Smooth muscle cell (in vitro differentiated cells): ENCODE measurements around the gene UBALD1. TPM values are rescaled to one million over a fixed set of nuclear protein-coding genes. Genes with fewer than 3 reads are reported as not detected.

ENCODE experiments used
- DNase-seq: peaks from one replicate; lab custom pipeline; 2025; ENCODE audit not compliant: unreplicated experiment; lab: John Stamatoyannopoulos, UW
- H2AFZ ChIP-seq: fragments of 200-600 bp; sonication (generic); 2 replicates; pipeline ENCODE4 v1.6.0; 2016; ENCODE audit warnings: antibody characterized with exemption, low read depth, mild to moderate bottlenecking
- H3F3A ChIP-seq: fragments of 200-600 bp; sonication (generic); 2 replicates; pipeline ENCODE4 v1.6.0; 2017; ENCODE audit warnings: antibody characterized with exemption, low read depth
- H3K27ac ChIP-seq: fragments of 200-600 bp; sonication (generic); 2 replicates; pipeline ENCODE4 v1.5.1; 2016; ENCODE audit warnings: low read depth, mild to moderate bottlenecking
- H3K27me3 ChIP-seq: fragments of 200-600 bp; sonication (generic); 2 replicates; pipeline ENCODE4 v1.6.1; 2016; ENCODE audit warnings: low read depth, mild to moderate bottlenecking
- H3K36me3 ChIP-seq: fragments of 200-600 bp; sonication (generic); 2 replicates; pipeline ENCODE4 v1.5.1; 2016; ENCODE audit warnings: low read depth
- H3K4me1 ChIP-seq: fragments of 200-600 bp; sonication (generic); 2 replicates; pipeline ENCODE4 v1.5.1; 2016; ENCODE audit warnings: low read depth
- H3K4me2 ChIP-seq: fragments of 200-600 bp; sonication (generic); 2 replicates; pipeline ENCODE4 v1.6.0; 2016; ENCODE audit warnings: mild to moderate bottlenecking
- H3K4me3 ChIP-seq: fragments of 200-600 bp; sonication (generic); 2 replicates; pipeline ENCODE4 v1.5.1; 2016; ENCODE audit warnings: mild to moderate bottlenecking
- H3K79me2 ChIP-seq: fragments of 200-600 bp; sonication (generic); 2 replicates; pipeline ENCODE4 v1.6.0; 2016; ENCODE audit warnings: low read depth, mild to moderate bottlenecking
- H3K9ac ChIP-seq: fragments of 200-600 bp; sonication (generic); 2 replicates; pipeline ENCODE4 v1.6.0; 2016; ENCODE audit warnings: low read depth
- H3K9me3 ChIP-seq: fragments of 200-600 bp; sonication (generic); replicated peaks from 2 replicates; pipeline ENCODE4 v1.5.1; 2016; ENCODE audit warnings: low read depth
- H4K20me1 ChIP-seq: fragments of 200-600 bp; sonication (generic); 2 replicates; pipeline ENCODE4 v1.6.0; 2016; ENCODE audit warnings: low read depth
- WGBS: methylation state at CpG from one replicate; pipeline ENCODE4 v1.1.7; 2016; ENCODE audit warnings: low lambda C conversion rate; 5-methylcytosine and 5-hydroxymethylcytosine counted together
- polyA plus RNA-seq: library from polyadenylated mRNA; unstranded; fragments of >200 nt; fragmentation: Nextera tagmentation; extraction: Ambion mirVana; gene quantifications from 2 replicates; pipeline ENCODE4 v1.2.1, GENCODE V29; 2016
- total RNA-seq: library from RNA; depleted of rRNA; stranded (reverse); fragments of >200 nt; gene quantifications from 2 replicates; pipeline ENCODE4 v1.2.3, GENCODE V29; 2014
- TF ChIP-seq, protein P1 (sequence below): fragments of 200-600 bp; sonication (generic); IDR thresholded peaks from 2 replicates; pipeline ENCODE4 v1.5.1; 2017; ENCODE audit warnings: borderline replicate concordance, mild to moderate bottlenecking, antibody characterized with exemption; ENCODE audit not compliant: insufficient read depth, poor library complexity, severe bottlenecking

Gene UBALD1
- total and polyA plus RNA-seq, 2 experiments from 2014 or later = 3.6 to 13.6 TPM

DNA sequence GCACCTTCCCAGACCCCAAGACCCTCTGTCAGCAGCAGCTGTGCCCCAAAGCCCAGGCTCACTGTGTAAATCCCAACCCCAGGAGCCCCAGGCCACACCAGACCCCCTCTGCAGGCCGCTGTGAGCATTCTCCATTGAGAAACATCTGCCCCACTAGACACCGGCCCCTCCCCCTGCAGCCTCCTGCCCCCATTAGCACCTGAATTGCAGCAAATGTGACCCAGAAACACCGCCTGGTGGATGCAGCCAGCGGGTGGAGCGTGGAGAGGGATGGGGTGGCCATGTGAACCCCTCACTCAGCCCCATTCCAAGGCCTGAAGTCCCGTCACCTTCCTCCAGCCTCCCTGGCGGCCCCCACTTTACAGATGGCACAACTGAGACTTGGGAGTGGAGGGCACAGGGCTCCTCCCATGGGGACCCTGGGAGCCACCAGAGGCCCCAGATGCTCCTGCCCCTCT, 2.2 kb downstream of the UBALD1 start:
- 83% methylated on average over 7 of the region's 7 CpGs for WGBS
- peak overlapping the region; percentile 87 for H3K4me2 ChIP-seq

DNA sequence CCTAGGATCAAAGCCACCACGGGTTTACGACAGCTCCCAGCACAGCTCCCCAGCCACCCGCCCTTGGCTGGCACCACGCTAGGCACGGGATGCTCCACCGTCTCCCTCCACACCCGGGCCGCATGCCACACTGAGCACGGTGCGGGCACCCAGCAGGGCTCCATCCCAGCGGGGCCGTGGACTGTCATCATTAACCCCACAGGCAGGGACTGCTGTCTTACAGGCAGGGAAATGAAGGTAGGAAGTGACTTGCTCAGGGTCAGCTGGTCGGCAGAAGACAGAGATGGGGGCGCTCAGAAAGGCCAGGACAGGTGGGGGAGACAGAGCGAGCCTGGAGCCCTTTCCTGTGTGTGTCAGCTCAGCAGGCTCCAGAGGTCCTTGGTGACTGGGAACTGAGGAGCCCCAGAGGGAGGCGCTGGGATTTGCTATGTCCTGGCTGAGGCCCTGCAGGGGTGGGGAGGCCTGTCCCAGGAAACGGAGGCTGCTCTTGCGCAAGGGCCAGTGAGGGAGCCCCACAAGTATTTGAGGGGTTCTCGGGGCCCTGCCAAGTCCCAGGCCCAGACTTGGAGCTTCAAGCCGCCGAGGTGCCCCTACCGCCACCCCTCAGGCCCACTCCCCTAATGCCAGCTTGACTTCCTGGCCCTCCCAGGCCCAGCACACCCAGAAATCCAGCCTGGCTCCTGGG, 3.2 kb downstream of the UBALD1 start:
- Histone ChIP-seq H3K27me3 (no peaks in the 10 kb centered on the region), H3K9me3 (no peaks in the 10 kb centered on the region), H3K79me2 (peaks cover 36% of the 10 kb centered on the region), H2AFZ (no peak overlapping the region), H3K27ac (no peak overlapping the region), H4K20me1 (peaks cover 60% of the 10 kb centered on the region), H3K9ac (no peak overlapping the region), H3K4me2 (peak overlapping the region; percentile 40), H3F3A (peaks cover 9% of the 10 kb centered on the region), H3K4me1 (no peaks in the 10 kb centered on the region), H3K4me3 (no peak overlapping the region), H3K36me3 (no peaks in the 10 kb centered on the region)
- WGBS = 92% methylated on average over 21 of the region's 22 CpGs
- TF ChIP-seq, protein P1, sequence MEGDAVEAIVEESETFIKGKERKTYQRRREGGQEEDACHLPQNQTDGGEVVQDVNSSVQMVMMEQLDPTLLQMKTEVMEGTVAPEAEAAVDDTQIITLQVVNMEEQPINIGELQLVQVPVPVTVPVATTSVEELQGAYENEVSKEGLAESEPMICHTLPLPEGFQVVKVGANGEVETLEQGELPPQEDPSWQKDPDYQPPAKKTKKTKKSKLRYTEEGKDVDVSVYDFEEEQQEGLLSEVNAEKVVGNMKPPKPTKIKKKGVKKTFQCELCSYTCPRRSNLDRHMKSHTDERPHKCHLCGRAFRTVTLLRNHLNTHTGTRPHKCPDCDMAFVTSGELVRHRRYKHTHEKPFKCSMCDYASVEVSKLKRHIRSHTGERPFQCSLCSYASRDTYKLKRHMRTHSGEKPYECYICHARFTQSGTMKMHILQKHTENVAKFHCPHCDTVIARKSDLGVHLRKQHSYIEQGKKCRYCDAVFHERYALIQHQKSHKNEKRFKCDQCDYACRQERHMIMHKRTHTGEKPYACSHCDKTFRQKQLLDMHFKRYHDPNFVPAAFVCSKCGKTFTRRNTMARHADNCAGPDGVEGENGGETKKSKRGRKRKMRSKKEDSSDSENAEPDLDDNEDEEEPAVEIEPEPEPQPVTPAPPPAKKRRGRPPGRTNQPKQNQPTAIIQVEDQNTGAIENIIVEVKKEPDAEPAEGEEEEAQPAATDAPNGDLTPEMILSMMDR = no peak
- DNase-seq = no peak

More for the DNA sequence above, 2.2 kb downstream of the UBALD1 start:
- H3K4me3 ChIP-seq = no peak overlapping the region
- peaks cover 36% of the 10 kb centered on the region for H3K79me2 ChIP-seq
- peaks cover 60% of the 10 kb centered on the region for H4K20me1 ChIP-seq
- DNase-seq = no peak
- H3K9ac ChIP-seq = no peak overlapping the region
- H3K36me3 ChIP-seq = no peaks in the 10 kb centered on the region
- H3K9me3 ChIP-seq = no peaks in the 10 kb centered on the region
- H3K27ac ChIP-seq = no peak overlapping the region
- no peak overlapping the region for H2AFZ ChIP-seq
- H3F3A ChIP-seq = peaks cover 16% of the 10 kb centered on the region
- H3K27me3 ChIP-seq = no peaks in the 10 kb centered on the region
- TF ChIP-seq, protein P1 = no peak
- H3K4me1 ChIP-seq = peaks cover 7% of the 10 kb centered on the region

DNA sequence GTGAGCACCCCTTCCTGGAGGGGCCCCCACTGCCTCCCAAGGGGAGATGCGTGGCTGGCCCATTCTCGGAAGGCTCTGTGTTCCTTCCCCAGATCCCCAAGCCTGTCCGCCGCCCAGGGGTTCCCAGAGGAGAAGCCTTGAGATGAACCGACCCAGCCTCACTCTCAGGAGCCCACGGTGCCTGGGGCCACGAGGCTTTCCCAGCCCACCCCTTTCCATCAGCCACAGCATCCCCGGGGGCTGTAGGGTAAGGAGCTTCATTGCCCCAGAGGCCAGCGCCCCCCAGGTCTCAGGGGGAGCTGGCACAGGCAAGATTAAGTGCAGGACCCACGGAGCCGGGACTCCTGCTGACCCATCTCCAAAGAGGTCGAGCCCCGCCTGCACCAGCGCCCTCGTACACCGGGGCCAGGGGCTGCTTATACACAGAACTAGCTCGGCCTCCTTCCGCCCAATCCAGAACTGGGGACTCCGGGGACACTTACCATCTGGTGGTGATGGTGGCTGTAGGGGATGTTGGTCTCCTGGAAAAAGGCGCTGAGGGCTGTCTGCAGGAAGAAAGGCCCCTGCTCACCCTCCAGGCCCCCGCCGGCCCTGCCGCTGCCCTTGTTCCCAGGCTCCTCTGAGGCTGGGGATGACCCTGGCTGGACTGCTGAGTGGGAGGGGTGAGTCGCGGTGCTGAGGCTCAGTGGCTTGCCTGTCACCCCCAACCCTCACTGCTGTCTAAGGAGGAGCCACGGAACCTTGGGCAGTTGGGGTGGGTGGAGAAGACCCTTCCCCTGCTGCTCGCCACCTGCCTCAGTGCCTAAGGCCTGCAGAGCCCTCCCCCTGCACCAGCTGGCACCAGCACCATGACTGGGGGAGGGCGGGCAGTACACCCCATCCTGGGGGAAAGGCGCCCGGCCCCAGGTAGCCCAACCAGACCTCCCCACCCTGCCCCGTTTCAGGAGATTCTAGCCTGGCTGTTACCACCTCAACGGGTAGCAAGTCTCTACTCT, 4.4 kb downstream of the UBALD1 start:
- TF ChIP-seq, protein P1 = no peak
- Histone ChIP-seq H3K36me3 (no peaks in the 10 kb centered on the region), H3K4me3 (no peak overlapping the region), H3K9me3 (no peaks in the 10 kb centered on the region), H3K27me3 (no peaks in the 10 kb centered on the region), H3K9ac (no peak overlapping the region), H3K4me2 (no peak overlapping the region), H3K79me2 (peaks cover 36% of the 10 kb centered on the region), H3K27ac (no peak overlapping the region), H2AFZ (no peak overlapping the region), H3K4me1 (no peaks in the 10 kb centered on the region), H4K20me1 (peaks cover 60% of the 10 kb centered on the region), H3F3A (peaks cover 5% of the 10 kb centered on the region)
- WGBS = 90% methylated on average over 24 of the region's 32 CpGs
- DNase-seq = no peak
